Urinary bladder (tissue), 4 donors: ENCODE measurements around the gene DNAJB6. TPM values are rescaled to one million over a fixed set of nuclear protein-coding genes. Genes with fewer than 3 reads are reported as not detected.

Experiments used
- DNase-seq: peaks from one replicate; pipeline ENCODE4 v3.0.0-alpha.2; 2015; ENCODE audit errors: extremely low spot score
- H3K27ac ChIP-seq: one replicate; pipeline ENCODE4 v1.5.1; 2013; ENCODE audit warnings: low read depth, mild to moderate bottlenecking, moderate library complexity
- H3K36me3 ChIP-seq: one replicate; pipeline ENCODE4 v1.6.1; 2013; ENCODE audit warnings: mild to moderate bottlenecking, moderate library complexity; ENCODE audit not compliant: insufficient read depth
- H3K4me1 ChIP-seq: one replicate; pipeline ENCODE4 v1.6.1; 2013; ENCODE audit warnings: mild to moderate bottlenecking, moderate library complexity; ENCODE audit not compliant: insufficient read depth
- H3K4me3 ChIP-seq: one replicate; pipeline ENCODE4 v1.5.1; 2013; ENCODE audit warnings: low read depth, low read length
- WGBS: extraction: QIAGEN DNeasy Blood & Tissue Kit; methylation state at CpG from one replicate; pipeline ENCODE4 v1.1.7; 2013; 5-methylcytosine and 5-hydroxymethylcytosine counted together
- polyA plus RNA-seq: library from polyadenylated mRNA; stranded (reverse); fragments of 200-250 nt; gene quantifications from one replicate; pipeline ENCODE4 v1.2.3, GENCODE V29; 2013
- total RNA-seq: library from RNA; depleted of rRNA; stranded (reverse); fragments of >200 nt; gene quantifications from one replicate; pipeline ENCODE4 v1.2.3, GENCODE V29; 2014
- donor health status: healthy with polysubstance abuse.
- donor health status: healthy.

The DNAJB6 gene
- total and polyA plus RNA-seq, 2 donors: 90.4 to 137 TPM

- Histone ChIP-seq H3K4me1 (no peaks in the 10 kb centered on the region), H3K36me3 (no peaks in the 10 kb centered on the region), H3K27ac (no peak overlapping the region), H3K4me3 (no peak overlapping the region)
- 89% methylated on average over 29 of the region's 29 CpGs for WGBS
- no peak for DNase-seq
These were observed 71.7 kb downstream of the DNAJB6 start for GRCh38 chr7:157408258-157409101.

GRCh38 chr7:157409149-157409752 lies 72.4 kb downstream of the DNAJB6 start:
- no peak for DNase-seq
- Histone ChIP-seq H3K4me1 (no peaks in the 10 kb centered on the region), H3K27ac (no peak overlapping the region), H3K4me3 (no peak overlapping the region), H3K36me3 (peaks cover 1% of the 10 kb centered on the region)
- 87% methylated on average over 28 of the region's 28 CpGs for WGBS

DNA sequence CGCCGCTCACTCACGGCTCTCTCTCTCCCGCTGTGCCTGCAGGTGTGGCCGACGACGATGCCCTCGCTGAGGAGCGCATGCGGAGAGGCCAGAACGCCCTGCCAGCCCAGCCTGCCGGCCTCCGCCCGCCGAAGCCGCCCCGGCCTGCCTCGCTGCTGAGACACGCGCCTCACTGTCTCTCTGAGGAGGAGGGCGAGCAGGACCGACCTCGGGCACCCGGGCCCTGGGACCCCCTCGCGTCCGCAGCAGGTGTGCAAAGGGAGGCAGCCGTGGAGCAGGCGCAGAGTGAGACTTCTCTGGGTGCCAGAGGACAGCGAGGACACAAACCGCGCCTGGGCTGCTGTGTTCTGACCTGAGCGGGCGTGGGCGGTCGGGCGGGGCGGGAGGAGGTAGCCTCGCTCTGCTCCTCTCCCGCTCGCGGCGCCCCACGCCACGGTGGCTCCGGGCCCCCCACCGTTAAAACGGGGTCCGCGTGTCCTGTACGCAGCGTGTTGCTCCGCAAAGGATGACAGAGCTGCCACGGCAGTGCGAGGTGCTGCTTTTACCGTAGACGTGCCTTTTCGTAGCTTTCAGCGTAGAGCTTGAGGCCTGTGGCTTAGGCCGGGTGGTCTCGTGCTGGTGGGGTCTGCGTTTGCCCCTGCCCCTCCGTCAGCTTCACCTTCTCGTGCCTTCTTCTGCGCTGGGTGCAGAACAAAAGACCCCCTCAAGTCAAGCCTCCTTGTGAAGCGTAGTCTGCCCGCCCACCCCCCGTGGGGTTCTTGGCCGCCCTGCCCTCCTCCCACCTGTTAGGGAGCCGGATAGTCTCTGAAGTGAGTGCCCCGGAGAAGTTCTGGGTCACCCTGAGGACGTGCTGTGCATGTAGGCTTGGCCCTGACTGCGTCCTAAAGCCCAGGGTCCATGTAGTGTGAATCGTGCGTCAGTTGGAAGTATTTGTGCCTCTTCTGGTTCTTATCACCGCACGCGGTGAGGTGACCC lies 73.2 kb downstream of the DNAJB6 start:
- peaks cover 1% of the 10 kb centered on the region for H3K36me3 ChIP-seq
- no peak overlapping the region for H3K27ac ChIP-seq
- 95% methylated on average over 78 of the region's 78 CpGs for WGBS
- no peaks in the 10 kb centered on the region for H3K4me1 ChIP-seq
- no peak overlapping the region for H3K4me3 ChIP-seq
- DNase-seq: no peak

- Histone ChIP-seq H3K4me3 (no peak overlapping the region), H3K27ac (no peak overlapping the region), H3K4me1 (no peaks in the 10 kb centered on the region), H3K36me3 (peaks cover 1% of the 10 kb centered on the region)
- DNase-seq: no peak
- WGBS: 95% methylated on average over 33 of the region's 33 CpGs
These were observed 74.2 kb downstream of the DNAJB6 start for GRCh38 chr7:157410831-157411556.

- H3K36me3 ChIP-seq: peaks cover 1% of the 10 kb centered on the region
- DNase-seq: no peak
- no peaks in the 10 kb centered on the region for H3K4me1 ChIP-seq
- H3K4me3 ChIP-seq: no peak overlapping the region
- WGBS: 83% methylated on average over 19 of the region's 19 CpGs
- H3K27ac ChIP-seq: no peak overlapping the region
These were observed 74.8 kb downstream of the DNAJB6 start for GRCh38 chr7:157411580-157411979.

- 90% methylated on average over 11 of the region's 11 CpGs for WGBS
- peaks cover 1% of the 10 kb centered on the region for H3K36me3 ChIP-seq
- no peak for DNase-seq
These were observed 75.2 kb downstream of the DNAJB6 start for GRCh38 chr7:157412021-157412443.

GRCh38 chr7:157412491-157413180 lies 75.8 kb downstream of the DNAJB6 start:
- Histone ChIP-seq H3K4me1 (no peaks in the 10 kb centered on the region), H3K27ac (no peak overlapping the region), H3K36me3 (peaks cover 1% of the 10 kb centered on the region), H3K4me3 (no peak overlapping the region)
- DNase-seq: no peak
- 94% methylated on average over 26 of the region's 26 CpGs for WGBS

More at GRCh38 chr7:157412021-157412443, 75.2 kb downstream of the DNAJB6 start:
- Histone ChIP-seq H3K27ac (no peak overlapping the region), H3K4me1 (no peaks in the 10 kb centered on the region), H3K4me3 (no peak overlapping the region)

DNA sequence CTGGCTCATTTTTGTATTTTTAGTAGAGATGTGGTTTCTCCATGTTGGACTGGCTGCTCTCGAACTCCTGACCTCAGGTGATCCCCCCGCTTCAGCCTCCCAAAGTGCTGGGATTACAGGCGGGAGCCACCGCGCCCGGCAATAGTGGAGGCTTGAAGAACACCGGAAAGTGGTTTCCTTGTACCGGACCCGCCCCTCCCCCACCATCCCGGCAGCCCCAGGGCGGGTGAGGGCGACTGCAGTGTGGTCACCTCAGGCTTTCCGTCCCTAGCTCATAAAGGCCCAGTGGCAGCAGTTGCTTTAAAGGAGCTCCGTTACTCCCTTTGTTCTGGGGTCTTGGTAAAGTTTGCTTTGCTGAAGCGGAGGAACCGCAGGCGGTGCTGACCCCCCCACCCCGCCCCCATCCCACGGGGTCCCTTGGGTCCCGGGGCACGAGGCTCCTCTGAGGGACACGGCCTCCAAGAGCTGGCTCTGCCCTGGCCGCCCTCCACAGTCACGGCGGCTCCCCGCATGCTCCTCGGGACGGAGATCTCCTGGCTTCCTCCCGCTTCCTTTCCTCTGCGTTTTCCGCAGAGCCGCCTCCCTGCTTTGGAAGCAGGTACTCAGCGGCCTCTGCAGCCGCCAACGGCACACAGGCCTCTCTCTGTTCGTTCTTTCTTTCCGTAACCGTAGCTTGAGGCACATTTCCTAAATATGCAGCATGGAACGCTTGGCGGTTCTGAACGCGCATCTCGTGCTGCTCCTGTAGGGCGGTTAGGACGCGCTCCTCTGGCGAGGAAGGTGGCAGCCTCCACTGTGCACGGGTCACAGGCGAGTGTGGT lies 77.3 kb downstream of the DNAJB6 start:
- no peak for DNase-seq
- Histone ChIP-seq H3K27ac (no peak overlapping the region), H3K4me1 (no peaks in the 10 kb centered on the region), H3K36me3 (peaks cover 1% of the 10 kb centered on the region), H3K4me3 (no peak overlapping the region)
- 95% methylated on average over 49 of the region's 49 CpGs for WGBS

GRCh38 chr7:157414702-157415096 lies 77.9 kb downstream of the DNAJB6 start:
- no peak for DNase-seq
- Histone ChIP-seq H3K36me3 (peaks cover 1% of the 10 kb centered on the region), H3K4me1 (no peaks in the 10 kb centered on the region), H3K4me3 (no peak overlapping the region), H3K27ac (no peak overlapping the region)
- 93% methylated on average over 8 of the region's 8 CpGs for WGBS

DNA sequence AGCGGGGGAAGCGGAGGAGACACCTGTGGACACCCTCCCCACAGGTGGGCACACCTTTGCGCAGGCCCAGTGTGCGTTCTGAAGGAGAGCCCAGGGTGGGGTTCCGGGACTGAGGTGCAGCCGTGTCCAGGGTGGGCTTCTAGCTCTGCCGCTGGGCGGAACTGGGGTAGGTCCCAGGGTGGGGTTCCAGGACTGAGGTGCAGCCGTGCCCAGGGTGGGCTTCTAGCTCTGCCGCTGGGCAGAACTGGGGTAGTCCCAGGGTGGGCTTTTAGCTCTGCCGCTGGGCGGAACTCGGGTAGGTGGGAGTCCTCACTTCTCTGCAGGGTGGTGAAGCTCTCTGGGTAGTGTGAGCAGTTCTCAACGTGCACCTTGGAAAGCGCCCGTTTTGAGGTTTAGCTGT lies 78.7 kb downstream of the DNAJB6 start:
- peaks cover 1% of the 10 kb centered on the region for H3K36me3 ChIP-seq
- no peak for DNase-seq
- H3K4me3 ChIP-seq: no peak overlapping the region
- H3K4me1 ChIP-seq: no peaks in the 10 kb centered on the region
- H3K27ac ChIP-seq: no peak overlapping the region
- WGBS: 97% methylated on average over 16 of the region's 16 CpGs

- no peak overlapping the region for H3K27ac ChIP-seq
- WGBS: 97% methylated on average over 30 of the region's 30 CpGs
- H3K4me3 ChIP-seq: no peak overlapping the region
- H3K36me3 ChIP-seq: peaks cover 1% of the 10 kb centered on the region
- no peaks in the 10 kb centered on the region for H3K4me1 ChIP-seq
- no peak for DNase-seq
These were observed 79.2 kb downstream of the DNAJB6 start for GRCh38 chr7:157416011-157416410.
